IMR-90 (cell line): Measurements from ENCODE around the gene CTF1. TPM values are rescaled to one million over a fixed set of nuclear protein-coding genes. Genes with fewer than 3 reads are reported as not detected.
"Not testable (repeated sequence)": the region's sequence is repeated elsewhere in the genome, so short reads cannot be mapped to it uniquely, and the experiment has no call there.

Experiments
- ATAC-seq: fragments of 200-7000 bp; cut with Tn5 transposase; 2 replicates; pipeline ENCODE4 v1.9.1; 2020; ENCODE audit warnings: low read depth, mild to moderate bottlenecking, moderate library complexity
- BruUV-seq: library from RNA; stranded (reverse); fragments of 400-500 nt; replicated peaks from 2 replicates; lab custom pipeline; 2021; lab: Mats Ljungman, UMichigan
- CTCF ChIA-PET: fragments of 300-600 bp; formaldehyde crosslinking; extraction: SDS; loops from one replicate; lab custom pipeline; 2021; ENCODE audit warnings: antibody characterized with exemption; lab: Yijun Ruan, JAX
- POLR2A ChIA-PET: fragments of 300-600 bp; sonication (Branson Sonifier 250); formaldehyde crosslinking; loops from one replicate; lab custom pipeline; 2022; ENCODE audit warnings: antibody characterized with exemption; ENCODE audit not compliant: unreplicated experiment; lab: Charles Lee
- DNase-seq: peaks from one replicate; pipeline ENCODE4 v3.0.0; 2013
- H2AFZ ChIP-seq: replicated peaks from 2 replicates; pipeline ENCODE3; 2013; ENCODE audit warnings: low read length, mild to moderate bottlenecking; ENCODE audit not compliant: poor library complexity
- H2AK5ac ChIP-seq: 2 replicates; pipeline ENCODE4 v1.6.1; 2013; ENCODE audit warnings: low read depth, low read length, inconsistent platforms
- H2AK9ac ChIP-seq: replicated peaks from 2 replicates; pipeline ENCODE3; 2013; ENCODE audit warnings: mild to moderate bottlenecking, low read depth, low read length, moderate library complexity; ENCODE audit not compliant: poor library complexity
- H2BK120ac ChIP-seq: 2 replicates; pipeline ENCODE4 v1.6.1; 2013; ENCODE audit warnings: low read depth, low read length, inconsistent platforms
- H2BK15ac ChIP-seq: 3 replicates; pipeline ENCODE4 v1.6.1; 2013; ENCODE audit warnings: low read depth, low read length, inconsistent platforms
- H2BK20ac ChIP-seq: 2 replicates; pipeline ENCODE4 v1.6.1; 2013; ENCODE audit warnings: low read depth, mild to moderate bottlenecking, inconsistent platforms, low read length, moderate library complexity
- H2BK5ac ChIP-seq: 2 replicates; pipeline ENCODE4 v1.6.1; 2013; ENCODE audit warnings: mild to moderate bottlenecking, low read depth, low read length, inconsistent platforms; ENCODE audit not compliant: poor library complexity, severe bottlenecking
- H3K14ac ChIP-seq: replicated peaks from 2 replicates; pipeline ENCODE4 v1.6.1; 2013; ENCODE audit warnings: low read depth, low read length, inconsistent platforms
- H3K18ac ChIP-seq: 2 replicates; pipeline ENCODE4 v1.6.1; 2013; ENCODE audit warnings: low read depth, low read length, control low read depth
- H3K23ac ChIP-seq: 2 replicates; pipeline ENCODE4 v1.6.1; 2013; ENCODE audit warnings: low read depth, low read length, inconsistent platforms
- H3K27ac ChIP-seq: 2 replicates; pipeline ENCODE4 v1.5.1; 2013; ENCODE audit warnings: mild to moderate bottlenecking, control low read depth, low read length; ENCODE audit not compliant: insufficient read depth
- H3K27me3 ChIP-seq: 2 replicates; pipeline ENCODE4 v1.6.1; 2013; ENCODE audit warnings: low read length; ENCODE audit not compliant: control insufficient read depth, insufficient read depth
- H3K36me3 ChIP-seq: 2 replicates; pipeline ENCODE4 v1.6.1; 2013; ENCODE audit warnings: low read length, mixed read lengths; ENCODE audit not compliant: control insufficient read depth, insufficient read depth
- H3K4ac ChIP-seq: 2 replicates; pipeline ENCODE4 v1.6.1; 2013; ENCODE audit warnings: low read depth, low read length, inconsistent platforms
- H3K4me1 ChIP-seq: 2 replicates; pipeline ENCODE4 v1.6.1; 2013; ENCODE audit warnings: low read length, mixed read lengths; ENCODE audit not compliant: control insufficient read depth, insufficient read depth
- H3K4me2 ChIP-seq: 2 replicates; pipeline ENCODE4 v1.6.1; 2013; ENCODE audit warnings: low read depth, mild to moderate bottlenecking, control low read depth, low read length, moderate library complexity
- H3K4me3 ChIP-seq: 2 replicates; pipeline ENCODE4 v1.5.1; 2013; ENCODE audit warnings: low read depth, mild to moderate bottlenecking, control low read depth, low read length, moderate library complexity; ENCODE audit not compliant: insufficient read depth
- H3K56ac ChIP-seq: 2 replicates; pipeline ENCODE4 v1.6.1; 2013; ENCODE audit warnings: low read length, inconsistent platforms; ENCODE audit not compliant: insufficient read depth; ENCODE audit errors: extremely low read depth
- H3K79me1 ChIP-seq, 2 experiments: 2 replicates each; pipeline ENCODE4 v1.6.1; 2013; ENCODE audit warnings: low read length in 2 of 2, inconsistent platforms in 1 of 2, low read depth in 1 of 2
- H3K9ac ChIP-seq: 2 replicates; pipeline ENCODE4 v1.6.1; 2013; ENCODE audit warnings: low read depth, low read length, control low read depth
- H3K9me1 ChIP-seq: 2 replicates; pipeline ENCODE4 v1.6.1; 2013; ENCODE audit warnings: low read length, inconsistent platforms; ENCODE audit not compliant: insufficient read depth
- H3K9me3 ChIP-seq: 2 replicates; pipeline ENCODE4 v1.6.1; 2013; ENCODE audit warnings: low read length; ENCODE audit not compliant: control insufficient read depth, insufficient read depth
- H4K20me1 ChIP-seq: 2 replicates; pipeline ENCODE4 v1.6.1; 2013; ENCODE audit warnings: low read length, inconsistent platforms; ENCODE audit not compliant: insufficient read depth
- H4K5ac ChIP-seq: 2 replicates; pipeline ENCODE4 v1.6.1; 2013; ENCODE audit warnings: mild to moderate bottlenecking, low read depth, low read length, control low read depth
- H4K8ac ChIP-seq, 2 experiments: 2 replicates each; pipeline ENCODE4 v1.6.1; 2013; ENCODE audit warnings: low read depth in 2 of 2, low read length in 2 of 2, control low read depth in 1 of 2, inconsistent platforms in 1 of 2
- H4K91ac ChIP-seq: 2 replicates; pipeline ENCODE4 v1.6.1; 2013; ENCODE audit warnings: low read depth, low read length, inconsistent platforms; ENCODE audit not compliant: insufficient read depth
- WGBS, 2 experiments: methylation state at CpG; one replicate each; pipeline versions ENCODE4 v1.1.5 to v1.1.7; 2013; ENCODE audit warnings: missing lambda C conversion rate in 2 of 2; ENCODE audit not compliant: insufficient read length in 1 of 2; ENCODE audit errors: extremely low coverage in 2 of 2; 5-methylcytosine and 5-hydroxymethylcytosine counted together
- dilution Hi-C: fragments of 300-500 bp; cut with HindIII; formaldehyde crosslinking; loops from one replicate; pipeline ENCODE4 v1.14.3; 2018; ENCODE audit warnings: low sequenced_read_pairs; ENCODE audit not compliant: unreplicated experiment
- in situ Hi-C: fragments of 300-500 bp; cut with MboI; formaldehyde crosslinking; loops from 3 replicates; pipeline ENCODE4 v1.14.3; 2019; ENCODE audit warnings: low sequenced_read_pairs, inconsistent platforms, mixed read lengths
- intact Hi-C: fragments of 100-400 bp; cut with micrococcal nuclease; formaldehyde crosslinking; loops from 2 replicates; pipeline ENCODE4 v1.10.0; 2022
- polyA plus RNA-seq, 3 experiments: library from polyadenylated mRNA; depleted of rRNA; stranded (reverse); fragments of >200 nt; gene quantifications; 2 replicates each; pipeline ENCODE4 v1.2.3, GENCODE V29; 2012; ENCODE audit warnings: low replicate concordance in 1 of 3
- total RNA-seq: library from RNA; depleted of rRNA; stranded (reverse); fragments of >200 nt; gene quantifications from 2 replicates; pipeline ENCODE4 v1.2.3, GENCODE V29; 2012

The CTF1 gene
- total and polyA plus RNA-seq, 2 of the 4 experiments (the other 2 are of a cell fraction): 0.18 to 12.9 TPM

- H2AK9ac ChIP-seq, dilution Hi-C loops, H3K14ac ChIP-seq, POLR2A ChIA-PET, H2BK20ac ChIP-seq, H4K91ac ChIP-seq, H3K4me3 ChIP-seq, H3K9me3 ChIP-seq, H3K4me2 ChIP-seq, H4K5ac ChIP-seq, H4K8ac ChIP-seq, H3K9me1 ChIP-seq, BruUV-seq, H3K36me3 ChIP-seq, in situ Hi-C loops, H3K18ac ChIP-seq, DNase-seq, H2AFZ ChIP-seq, H2BK120ac ChIP-seq, H3K56ac ChIP-seq, H2BK15ac ChIP-seq, H2BK5ac ChIP-seq, H3K4ac ChIP-seq, CTCF ChIA-PET, H3K9ac ChIP-seq, H4K20me1 ChIP-seq, intact Hi-C loops, ATAC-seq, H3K27me3 ChIP-seq, H3K27ac ChIP-seq, H3K79me1 ChIP-seq, H2AK5ac ChIP-seq, H3K4me1 ChIP-seq, H3K23ac ChIP-seq: not testable (repeated sequence)
- 82% methylated on average over 3 of the region's 3 CpGs; no CpG with 5 or more reads in 1 of the 2 experiments for WGBS, 2 experiments
These were observed 33.2 kb upstream of the CTF1 start for GRCh38 chr16:30863178-30863577.
